SK-N-MC (cell line): ENCODE results near the gene MRM3.
"Not testable (repeated sequence)": the region's sequence is repeated elsewhere in the genome, so short reads cannot be mapped to it uniquely, and the experiment has no call there.

ENCODE experiments used
- DNase-seq: peaks from one replicate; pipeline ENCODE4 v3.0.0-alpha.2; 2011; ENCODE audit warnings: low read depth, low spot score
- H3K27ac ChIP-seq: fragments of 200-600 bp; sonication (generic); 2 replicates; pipeline ENCODE4 v1.5.1; 2016; ENCODE audit warnings: mixed run types
- H3K36me3 ChIP-seq: fragments of 200-600 bp; sonication (generic); 2 replicates; pipeline ENCODE4 v1.6.1; 2017; ENCODE audit warnings: antibody characterized with exemption, low read length, mixed read lengths; ENCODE audit not compliant: insufficient read depth
- H3K4me3 ChIP-seq: fragments of 200-600 bp; sonication (generic); 2 replicates; pipeline ENCODE4 v1.5.1; 2016
- H3K9ac ChIP-seq: fragments of 200-600 bp; sonication (generic); 2 replicates; pipeline ENCODE4 v1.8.0; 2017; ENCODE audit warnings: mixed run types, mixed read lengths; ENCODE audit not compliant: insufficient read length
- H3K9me3 ChIP-seq: fragments of 200-600 bp; sonication (generic); 2 replicates; pipeline ENCODE4 v1.6.1; 2017; ENCODE audit warnings: low read depth, mild to moderate bottlenecking, antibody characterized with exemption, low read length, moderate library complexity, mixed read lengths
- EZH2 ChIP-seq: fragments of 200-600 bp; sonication (generic); IDR thresholded peaks from one replicate; pipeline ENCODE4 v1.6.1; 2017; ENCODE audit warnings: antibody characterized with exemption
- FOXP2 ChIP-seq: optimal IDR thresholded peaks from 2 replicates; pipeline ENCODE3; 2011; ENCODE audit warnings: mild to moderate bottlenecking, moderate library complexity; ENCODE audit not compliant: insufficient read depth; ENCODE audit errors: extremely low read length, control extremely low read depth
- POLR2AphosphoS5 ChIP-seq: IDR thresholded peaks from 2 replicates; pipeline ENCODE4 v1.6.1; 2012; ENCODE audit warnings: mild to moderate bottlenecking, low read depth, low read length, borderline replicate concordance

Gene MRM3

DNA sequence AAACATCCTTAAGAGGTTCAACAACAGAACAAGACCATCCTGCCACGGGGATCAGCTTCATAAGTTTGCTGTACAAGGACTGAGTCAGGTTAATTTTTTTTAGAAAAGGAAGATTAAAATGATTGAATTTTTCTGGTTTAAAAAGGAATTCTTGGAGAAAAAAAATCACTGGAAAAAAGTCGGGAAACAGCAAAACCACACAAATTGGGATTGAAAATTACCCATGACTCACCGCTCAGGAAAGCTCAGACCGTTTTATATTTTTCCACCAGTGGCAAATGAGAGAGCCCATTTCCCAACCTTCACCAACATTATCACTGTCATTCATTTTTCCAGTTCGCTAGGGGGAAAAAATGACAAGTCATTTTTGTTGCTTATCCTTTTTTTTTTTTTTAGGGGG is 46.6 kb downstream of the MRM3 start:
- Histone ChIP-seq H3K36me3 (no peaks in the 10 kb centered on the region), H3K9me3 (no peaks in the 10 kb centered on the region), H3K4me3 (no peak overlapping the region), H3K9ac (no peak overlapping the region), H3K27ac (no peak overlapping the region)
- TF ChIP-seq POLR2AphosphoS5 = no peak
- TF ChIP-seq FOXP2 = no peak
- no peak for TF ChIP-seq EZH2
- DNase-seq = no peak

DNA sequence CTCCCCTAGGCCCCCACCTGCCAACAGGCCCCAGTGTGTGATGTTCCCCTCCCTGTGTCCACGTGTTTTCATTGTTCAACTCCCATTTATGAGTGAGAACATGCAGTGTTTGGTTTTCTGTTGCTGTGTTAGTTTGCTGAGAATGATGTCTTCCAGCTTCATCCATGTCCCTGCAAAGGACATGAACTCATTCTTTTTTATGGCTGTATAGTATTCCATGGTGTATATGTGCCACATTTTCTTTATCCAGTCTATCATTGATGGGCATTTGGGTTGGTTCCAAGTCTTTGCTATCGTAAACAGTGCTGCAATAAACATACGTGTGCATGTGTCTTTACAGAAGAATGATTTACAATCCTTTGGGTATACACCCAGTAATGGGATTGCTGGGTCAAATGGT is 47.5 kb downstream of the MRM3 start:
- H3K36me3 ChIP-seq, H3K4me3 ChIP-seq, DNase-seq, H3K27ac ChIP-seq, H3K9ac ChIP-seq, H3K9me3 ChIP-seq: not testable (repeated sequence)

GRCh38 chr17:830381-830780 is 48.2 kb downstream of the MRM3 start:
- no peak overlapping the region for H3K4me3 ChIP-seq
- H3K9me3 ChIP-seq = no peaks in the 10 kb centered on the region
- no peak for DNase-seq
- H3K36me3 ChIP-seq = no peaks in the 10 kb centered on the region
- no peak overlapping the region for H3K9ac ChIP-seq
- TF ChIP-seq EZH2 (no peak), FOXP2 (no peak), POLR2AphosphoS5 (no peak)
- H3K27ac ChIP-seq = no peak overlapping the region

DNA sequence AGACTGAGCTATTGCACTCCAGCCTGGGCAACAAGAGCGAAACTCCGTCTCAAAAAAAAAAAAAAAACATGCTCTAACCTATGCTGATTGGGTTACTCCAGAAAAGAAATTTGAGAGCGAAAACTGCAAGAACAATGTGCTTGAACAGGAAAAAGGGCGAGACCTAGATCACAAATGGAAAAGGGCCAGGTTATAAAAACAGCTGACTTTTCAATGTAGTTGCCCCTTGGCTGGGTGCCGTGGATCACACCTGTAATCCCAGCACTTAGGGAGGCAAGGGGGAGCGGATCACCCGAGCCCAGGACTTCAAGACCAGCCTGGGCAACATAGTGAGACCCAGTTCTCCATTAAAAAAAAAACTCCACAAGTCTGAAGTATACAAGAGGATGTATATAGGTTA is 48.8 kb downstream of the MRM3 start:
- TF ChIP-seq POLR2AphosphoS5 (no peak), FOXP2 (no peak), EZH2 (no peak)
- no peaks in the 10 kb centered on the region for H3K36me3 ChIP-seq
- H3K27ac ChIP-seq = no peak overlapping the region
- no peak overlapping the region for H3K4me3 ChIP-seq
- no peak for DNase-seq
- no peaks in the 10 kb centered on the region for H3K9me3 ChIP-seq
- no peak overlapping the region for H3K9ac ChIP-seq

DNA sequence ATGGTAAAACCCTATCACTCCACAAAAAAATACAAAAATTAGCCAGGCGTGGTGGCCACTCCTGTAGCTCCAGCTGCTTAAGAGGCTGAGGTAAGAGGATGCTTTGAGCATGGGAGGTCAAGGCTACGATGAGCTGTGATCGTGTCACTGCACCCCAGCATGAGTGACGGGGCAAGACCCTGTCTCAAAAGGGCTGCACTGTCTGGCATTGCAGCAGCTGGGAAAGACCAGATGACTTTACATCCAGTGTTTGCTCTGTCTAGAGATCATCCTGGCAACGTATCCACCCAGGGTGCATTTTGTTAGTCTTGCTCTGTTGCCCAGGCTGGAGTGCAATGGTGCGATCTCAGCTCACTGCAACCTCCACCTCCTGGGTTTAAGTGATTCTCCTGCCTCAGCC is 52.0 kb downstream of the MRM3 start:
- Histone ChIP-seq H3K4me3 (no peak overlapping the region), H3K9me3 (no peaks in the 10 kb centered on the region), H3K27ac (no peak overlapping the region), H3K9ac (no peak overlapping the region), H3K36me3 (no peaks in the 10 kb centered on the region)
- no peak for TF ChIP-seq POLR2AphosphoS5
- no peak for TF ChIP-seq FOXP2
- TF ChIP-seq EZH2 = no peak
- DNase-seq = no peak

- no peak overlapping the region for H3K27ac ChIP-seq
- DNase-seq = no peak
Observed at GRCh38 chr17:835263-835662, 53.1 kb downstream of the MRM3 start.

GRCh38 chr17:835721-836120 is 53.6 kb downstream of the MRM3 start:
- H3K4me3 ChIP-seq, DNase-seq, H3K36me3 ChIP-seq, H3K27ac ChIP-seq, H3K9ac ChIP-seq, H3K9me3 ChIP-seq: not testable (repeated sequence)

More at GRCh38 chr17:835263-835662, 53.1 kb downstream of the MRM3 start:
- Histone ChIP-seq H3K4me3 (no peak overlapping the region), H3K36me3 (no peaks in the 10 kb centered on the region), H3K9ac (no peak overlapping the region), H3K9me3 (no peaks in the 10 kb centered on the region)
- TF ChIP-seq EZH2 = no peak
- no peak for TF ChIP-seq FOXP2
- TF ChIP-seq POLR2AphosphoS5 = no peak

- Histone ChIP-seq H3K27ac (no peak overlapping the region), H3K9ac (no peak overlapping the region), H3K4me3 (no peak overlapping the region), H3K36me3 (no peaks in the 10 kb centered on the region), H3K9me3 (no peaks in the 10 kb centered on the region)
- TF ChIP-seq FOXP2 (no peak), POLR2AphosphoS5 (no peak), EZH2 (no peak)
- DNase-seq = no peak
Observed at GRCh38 chr17:836151-836550, 54.0 kb downstream of the MRM3 start.

DNA sequence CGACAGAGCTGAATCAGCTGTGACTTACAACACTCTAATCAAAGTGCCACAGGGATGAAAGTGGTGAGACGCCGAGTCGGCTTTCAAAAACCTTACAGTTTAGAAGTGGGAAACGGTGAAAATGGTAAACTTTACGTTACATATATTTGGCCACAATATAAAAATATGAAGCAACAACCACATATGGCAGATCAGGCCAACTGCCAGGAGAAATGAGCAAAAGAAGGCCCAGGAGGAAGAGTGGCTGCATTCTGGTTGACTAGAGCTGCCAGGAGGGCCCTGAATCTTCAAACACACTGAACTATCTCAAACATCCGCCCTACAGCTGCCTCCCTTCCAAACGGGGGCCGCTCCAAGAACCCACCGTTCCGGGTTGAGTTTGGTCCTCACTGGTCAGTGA is 56.3 kb downstream of the MRM3 start:
- TF ChIP-seq EZH2 = no peak
- TF ChIP-seq FOXP2 = no peak
- TF ChIP-seq POLR2AphosphoS5 = no peak
- H3K9ac ChIP-seq = no peak overlapping the region
- no peak overlapping the region for H3K4me3 ChIP-seq
- no peaks in the 10 kb centered on the region for H3K36me3 ChIP-seq
- no peaks in the 10 kb centered on the region for H3K9me3 ChIP-seq
- DNase-seq = no peak
- no peak overlapping the region for H3K27ac ChIP-seq
